SHP77 treated with DMSO at 0.1 percent for 48 hours (cell line): ENCODE results near the gene IKBKG.
A peak's percentile ranks its signal among the peaks of the same experiment; 100 is the strongest.
"Not testable (repeated sequence)": the region's sequence is repeated elsewhere in the genome, so short reads cannot be mapped to it uniquely, and the experiment has no call there.

Experiments
- DNase-seq: peaks from one replicate; lab custom pipeline; 2025; lab: John Stamatoyannopoulos, UW

Gene IKBKG

DNA sequence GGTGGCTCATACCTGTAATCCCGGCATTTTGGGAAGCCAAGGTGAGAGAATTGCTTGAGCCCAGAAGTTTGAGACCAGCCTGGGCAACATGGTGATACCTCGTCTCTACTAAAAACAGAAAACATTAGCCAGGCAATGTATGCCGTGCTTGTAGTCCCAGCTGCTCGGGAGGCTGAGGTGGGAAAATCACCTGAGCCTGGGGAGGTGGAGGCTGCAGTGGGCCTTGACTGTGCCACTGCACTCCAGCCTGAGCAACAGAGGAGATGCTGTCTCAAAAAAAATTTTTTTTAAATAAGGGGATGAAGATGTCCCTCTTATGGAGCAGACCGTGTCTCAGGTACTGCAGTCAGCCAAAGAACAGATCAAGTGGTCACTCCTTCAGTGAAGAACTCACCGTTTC lies 58.1 kb downstream of the IKBKG start:
- DNase-seq: no peak

DNA sequence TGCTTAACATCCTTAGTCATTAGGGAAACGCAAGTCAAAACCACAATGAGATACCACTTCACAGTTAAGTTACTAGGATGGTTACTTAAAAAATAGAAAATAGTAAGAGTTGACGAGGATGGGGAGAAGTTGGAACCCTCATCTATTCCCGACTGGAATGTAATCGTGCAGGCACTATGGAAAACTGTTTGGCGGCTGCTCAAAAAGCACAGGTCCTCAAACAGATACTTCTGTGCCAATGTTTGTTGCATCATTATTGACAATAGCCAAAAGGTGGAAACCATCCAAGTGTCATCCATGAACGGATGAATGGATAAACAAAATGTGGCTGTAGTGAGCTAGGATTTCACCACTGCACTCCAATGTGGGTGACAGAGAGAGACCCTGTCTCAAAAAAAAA lies 60.0 kb downstream of the IKBKG start:
- peak; percentile 28 for DNase-seq

DNA sequence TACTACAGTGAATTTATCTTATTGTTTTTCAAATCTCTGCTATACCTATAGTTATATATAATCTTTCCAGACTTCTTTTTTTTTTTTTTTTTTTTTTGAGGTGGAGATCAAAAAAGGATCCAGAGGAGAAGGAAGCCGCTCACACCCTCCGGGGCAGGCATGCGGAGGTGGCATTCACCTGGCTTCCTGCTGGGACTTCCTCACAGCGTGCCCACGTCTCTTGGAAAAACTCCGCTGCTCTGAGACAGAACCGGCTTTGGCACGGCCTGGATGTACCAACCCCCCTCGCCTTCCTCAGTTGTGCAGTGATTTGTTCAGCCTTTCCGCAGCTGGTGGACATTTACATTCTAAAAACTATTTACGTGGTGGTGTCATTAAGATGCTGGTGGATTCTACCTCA lies 60.6 kb downstream of the IKBKG start:
- DNase-seq: not testable (repeated sequence)

DNA sequence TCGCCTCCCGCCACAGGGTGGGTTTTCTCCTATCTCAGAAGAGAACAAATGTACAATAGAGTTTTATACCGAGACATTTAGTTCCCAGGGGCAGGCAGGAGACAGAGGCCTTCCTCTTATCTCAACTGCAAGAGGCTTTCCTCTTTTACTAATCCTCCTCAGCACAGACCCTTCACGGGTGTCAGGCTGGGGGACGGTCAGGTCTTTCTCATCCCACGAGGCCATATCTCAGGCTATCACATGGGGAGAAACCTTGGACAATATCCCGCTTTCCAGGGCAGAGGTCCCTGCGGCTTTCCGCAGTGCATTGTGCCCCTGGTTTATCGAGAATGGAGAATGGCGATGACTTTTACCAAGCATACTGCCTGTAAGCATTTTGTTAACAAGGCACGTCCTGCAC lies 61.4 kb downstream of the IKBKG start:
- DNase-seq: not testable (repeated sequence)

DNA sequence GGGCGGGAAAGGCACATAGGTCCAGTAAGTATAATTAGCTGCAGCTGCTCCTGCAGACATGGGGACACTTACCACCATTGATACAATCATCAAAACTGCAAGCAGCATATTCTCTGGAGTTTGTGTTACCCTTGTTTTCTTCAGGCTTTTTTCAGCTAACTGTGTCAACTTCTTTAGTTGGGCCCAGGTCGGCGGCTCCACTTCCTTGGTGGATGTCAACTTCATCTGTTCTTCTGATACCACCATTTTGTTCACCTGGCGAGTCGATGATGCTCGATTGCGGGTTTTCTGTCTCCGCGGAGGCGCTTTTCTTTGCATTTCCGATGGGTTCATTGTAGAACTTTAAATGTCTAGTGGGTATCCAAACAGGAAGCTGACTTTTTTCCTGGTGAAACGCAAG lies 63.7 kb downstream of the IKBKG start:
- DNase-seq: not testable (repeated sequence)

DNA sequence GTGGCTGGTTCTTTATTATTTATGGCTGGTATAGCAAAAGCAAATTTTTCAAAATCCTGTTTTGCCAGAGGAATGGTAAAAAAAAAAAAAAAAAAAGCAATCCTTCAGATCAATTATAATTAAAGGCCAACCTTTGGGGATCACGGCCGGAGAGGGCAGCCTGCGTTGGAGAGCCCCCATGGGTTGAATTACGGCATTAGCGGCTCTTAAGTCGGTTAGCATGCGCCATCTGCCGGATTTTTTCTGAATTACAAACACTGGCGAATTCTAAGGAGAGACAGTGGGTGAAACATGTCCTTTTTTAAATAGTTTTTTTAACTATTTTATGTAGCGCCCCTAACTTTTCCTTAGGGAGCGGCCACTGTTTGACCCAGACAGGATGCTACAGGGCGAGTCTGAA lies 66.2 kb downstream of the IKBKG start:
- not testable (repeated sequence) for DNase-seq
